OCI-LY1 (cell line): Measurements from ENCODE around the gene FMR1.

ENCODE experiments used
- CTCF ChIP-seq: fragments of 200-600 bp; sonication (generic), shearing (Covaris generic); IDR thresholded peaks from 2 replicates; pipeline ENCODE4 v1.5.1; 2017; ENCODE audit warnings: mild to moderate bottlenecking, antibody characterized with exemption, low read length, moderate library complexity, mixed read lengths
- EZH2 ChIP-seq: fragments of 200-600 bp; sonication (generic), shearing (Covaris generic); IDR thresholded peaks from 2 replicates; pipeline ENCODE4 v1.8.0; 2017; ENCODE audit warnings: borderline replicate concordance, mixed run types, mild to moderate bottlenecking, antibody characterized with exemption, low read length, moderate library complexity, mixed read lengths

- TF ChIP-seq CTCF (no peak), EZH2 (no peak)
These were observed 1.1 kb upstream of the FMR1 start for GRCh38 chrX:147910607-147911006.
